Measurements from ENCODE around the gene CDC42BPB.
A peak's percentile ranks its signal among the peaks of the same experiment; 100 is the strongest.

Gene CDC42BPB

GRCh38 chr14:102940729-102941362, 116.5 kb downstream of the CDC42BPB start:
- TF ChIP-seq CTCF (IDR thresholded peaks at IDR 0.05; ENCODE audit: insufficient read depth, low read length, poor library complexity, severe bottlenecking) (no peak), EZH2phosphoT487 (conservative IDR thresholded peaks at IDR 0.05; ENCODE audit: low read length) (no peak)
- Histone ChIP-seq H3K4me3 (ENCODE audit: insufficient read depth, low read length, poor library complexity, severe bottlenecking) (no peak overlapping the region), H3K27ac (ENCODE audit: low read depth, low read length) (peak overlapping the region; percentile 80), H3F3A (ENCODE audit: insufficient read depth) (peaks cover 10% of the 10 kb centered on the region), H3K9me2 (replicated peaks; ENCODE audit: insufficient read depth, low read length) (no peaks in the 10 kb centered on the region), H3K9ac (ENCODE audit: low read length) (peak overlapping the region; percentile 7; the same call in 1 of the 2 replicates), H3K79me2 (ENCODE audit: insufficient read depth, low read length) (no peaks in the 10 kb centered on the region), H2AFZ (ENCODE audit: low read depth, low read length, severe bottlenecking) (no peak overlapping the region), H3K9me3 (ENCODE audit: insufficient read depth, low read length) (no peaks in the 10 kb centered on the region), H3K36me3 (ENCODE audit: low read length) (no peaks in the 10 kb centered on the region), H3K4me2 (ENCODE audit: low read depth, low read length, poor library complexity, severe bottlenecking) (peak overlapping the region; percentile 40), H3K27me3 (ENCODE audit: low read length) (no peaks in the 10 kb centered on the region), H4K20me1 (ENCODE audit: low read depth, low read length) (no peaks in the 10 kb centered on the region)

DNA sequence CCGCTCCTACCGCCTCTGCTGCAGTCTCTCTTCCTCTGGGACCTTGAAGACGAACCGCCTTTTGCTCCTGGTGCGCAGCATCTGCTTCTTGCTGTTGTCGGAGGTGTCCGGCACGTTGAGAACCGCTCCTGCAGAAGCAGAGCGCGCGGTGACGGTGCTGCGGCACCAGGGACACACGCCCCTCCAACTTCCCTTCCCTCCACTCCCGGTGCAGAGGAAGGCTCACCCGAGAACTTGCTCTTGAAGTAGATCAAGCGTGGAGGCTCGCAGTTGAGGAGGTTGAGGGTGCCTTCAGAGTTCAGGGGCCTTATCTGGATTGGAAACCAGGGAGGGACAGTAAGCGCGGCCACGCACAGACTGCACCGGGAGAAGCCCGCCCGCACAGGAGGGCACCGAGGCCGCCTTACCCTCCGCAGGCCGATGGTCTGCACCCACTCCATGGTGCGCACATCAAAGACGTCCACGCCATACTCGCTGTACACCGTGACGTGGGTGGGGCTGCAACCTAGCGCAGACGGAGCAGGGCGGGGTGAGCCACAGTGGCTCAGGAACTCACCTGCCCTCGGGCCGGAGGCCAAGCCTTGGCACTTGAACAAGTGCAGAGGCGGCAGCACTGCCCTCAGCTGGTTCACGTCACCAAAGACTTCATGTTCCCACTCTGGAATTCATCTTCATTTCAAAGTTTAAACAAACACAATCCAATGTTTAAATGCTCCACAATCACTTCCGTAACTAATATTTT, 117.4 kb downstream of the CDC42BPB start:
- Histone ChIP-seq H3K36me3 (ENCODE audit: low read length) (no peaks in the 10 kb centered on the region), H3K9me3 (ENCODE audit: insufficient read depth, low read length) (no peaks in the 10 kb centered on the region), H4K20me1 (ENCODE audit: low read depth, low read length) (no peaks in the 10 kb centered on the region), H3K4me2 (ENCODE audit: low read depth, low read length, poor library complexity, severe bottlenecking) (no peak overlapping the region), H3K4me3 (ENCODE audit: insufficient read depth, low read length, poor library complexity, severe bottlenecking) (no peak overlapping the region), H3K27ac (ENCODE audit: low read depth, low read length) (no peak overlapping the region), H3K27me3 (ENCODE audit: low read length) (no peaks in the 10 kb centered on the region), H3F3A (ENCODE audit: insufficient read depth) (peaks cover 19% of the 10 kb centered on the region), H3K9ac (ENCODE audit: low read length) (no peak overlapping the region), H2AFZ (ENCODE audit: low read depth, low read length, severe bottlenecking) (no peak overlapping the region), H3K79me2 (ENCODE audit: insufficient read depth, low read length) (no peaks in the 10 kb centered on the region), H3K9me2 (replicated peaks; ENCODE audit: insufficient read depth, low read length) (no peaks in the 10 kb centered on the region)
- no peak for TF ChIP-seq CTCF (IDR thresholded peaks at IDR 0.05; ENCODE audit: insufficient read depth, low read length, poor library complexity, severe bottlenecking)
- TF ChIP-seq EZH2phosphoT487 (conservative IDR thresholded peaks at IDR 0.05; ENCODE audit: low read length) = no peak

DNA sequence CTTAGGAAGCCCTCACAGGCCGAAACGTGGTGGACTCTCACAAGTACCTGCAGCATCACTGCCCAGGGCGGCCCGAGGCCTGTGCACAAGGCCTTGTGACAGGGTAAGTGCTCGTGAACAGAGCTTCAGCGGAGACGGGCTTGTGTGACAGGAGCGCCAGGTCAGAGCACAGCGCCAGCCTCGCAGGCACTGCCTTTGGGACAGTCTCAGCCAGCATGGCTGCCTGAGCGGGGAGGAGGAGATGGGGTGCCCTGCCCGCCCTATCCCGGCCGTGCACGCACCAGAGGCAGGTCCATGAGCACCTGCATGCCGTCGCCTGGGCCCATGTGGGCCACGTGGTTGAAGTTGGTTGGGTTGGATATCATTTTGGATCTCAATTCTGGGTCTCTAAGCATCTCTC, 118.0 kb downstream of the CDC42BPB start:
- H3K9ac ChIP-seq (ENCODE audit: low read length) = no peak overlapping the region
- H3K9me3 ChIP-seq (ENCODE audit: insufficient read depth, low read length) = no peaks in the 10 kb centered on the region
- no peaks in the 10 kb centered on the region for H3K27me3 ChIP-seq (ENCODE audit: low read length)
- no peaks in the 10 kb centered on the region for H3K36me3 ChIP-seq (ENCODE audit: low read length)
- no peaks in the 10 kb centered on the region for H3K79me2 ChIP-seq (ENCODE audit: insufficient read depth, low read length)
- H3K27ac ChIP-seq (ENCODE audit: low read depth, low read length) = no peak overlapping the region
- H3K9me2 ChIP-seq (replicated peaks; ENCODE audit: insufficient read depth, low read length) = no peaks in the 10 kb centered on the region
- H2AFZ ChIP-seq (ENCODE audit: low read depth, low read length, severe bottlenecking) = no peak overlapping the region
- no peak overlapping the region for H3K4me3 ChIP-seq (ENCODE audit: insufficient read depth, low read length, poor library complexity, severe bottlenecking)
- no peak overlapping the region for H3K4me2 ChIP-seq (ENCODE audit: low read depth, low read length, poor library complexity, severe bottlenecking)
- no peaks in the 10 kb centered on the region for H4K20me1 ChIP-seq (ENCODE audit: low read depth, low read length)
- no peak for TF ChIP-seq EZH2phosphoT487 (conservative IDR thresholded peaks at IDR 0.05; ENCODE audit: low read length)
- TF ChIP-seq CTCF (IDR thresholded peaks at IDR 0.05; ENCODE audit: insufficient read depth, low read length, poor library complexity, severe bottlenecking) = no peak
- peaks cover 20% of the 10 kb centered on the region for H3F3A ChIP-seq (ENCODE audit: insufficient read depth)

Data from SU-DHL-6 (cell line).